NCI-H2196 (cell line): Measurements from ENCODE around the gene EML4.
"Not testable (repeated sequence)": the region's sequence is repeated elsewhere in the genome, so short reads cannot be mapped to it uniquely, and the experiment has no call there.

Source experiments
- DNase-seq: peaks from one replicate; lab custom pipeline; 2025; ENCODE audit not compliant: unreplicated experiment; lab: John Stamatoyannopoulos, UW

EML4 gene

DNA sequence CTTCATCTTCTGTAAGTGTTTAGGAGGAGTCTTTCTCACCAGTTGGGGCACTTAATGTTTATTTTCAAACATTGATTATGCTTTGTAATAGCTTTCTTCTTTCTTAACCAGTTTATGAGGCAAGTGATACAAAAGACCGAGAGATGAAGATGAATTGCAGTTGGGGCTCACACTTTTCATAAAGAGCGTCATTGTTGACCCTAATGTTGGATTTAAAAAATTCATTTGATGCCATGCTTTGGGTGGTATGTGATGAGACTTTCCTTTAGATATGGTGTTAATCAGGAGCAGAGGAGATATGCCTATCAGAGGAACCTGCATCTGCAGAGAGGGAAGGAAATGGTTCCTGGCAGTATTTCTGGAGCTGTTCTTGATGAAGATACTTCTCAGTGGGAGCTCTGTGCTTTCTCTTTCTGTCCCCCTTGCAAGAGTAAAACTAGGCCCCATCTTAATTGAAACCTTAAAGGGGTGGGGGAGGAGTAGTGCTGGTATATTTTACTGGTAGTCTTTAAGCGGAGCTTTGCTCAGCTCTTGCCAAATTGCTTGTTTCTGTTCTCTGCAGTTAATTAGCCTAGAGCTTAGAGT is 2.3 kb downstream of the EML4 start:
- DNase-seq = no peak

DNA sequence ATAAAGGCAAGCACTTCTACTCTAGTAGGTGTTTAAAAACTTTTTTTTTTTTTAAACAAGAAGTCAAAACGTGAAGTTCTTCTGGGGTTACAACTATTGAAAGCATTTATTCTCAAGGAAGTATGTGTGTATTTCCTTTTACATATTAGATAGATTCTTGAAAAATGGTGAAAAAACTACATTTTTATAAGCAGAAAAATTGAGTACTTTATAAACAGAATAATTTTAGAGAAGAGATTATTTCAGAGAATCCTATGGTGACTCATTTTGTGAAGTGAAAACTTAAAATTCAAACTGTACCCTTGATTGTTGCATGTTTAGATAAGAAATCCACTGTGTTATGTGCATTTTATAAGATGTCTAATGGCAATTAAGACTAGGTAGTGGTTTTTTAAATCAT is 2.9 kb downstream of the EML4 start:
- DNase-seq = no peak

DNA sequence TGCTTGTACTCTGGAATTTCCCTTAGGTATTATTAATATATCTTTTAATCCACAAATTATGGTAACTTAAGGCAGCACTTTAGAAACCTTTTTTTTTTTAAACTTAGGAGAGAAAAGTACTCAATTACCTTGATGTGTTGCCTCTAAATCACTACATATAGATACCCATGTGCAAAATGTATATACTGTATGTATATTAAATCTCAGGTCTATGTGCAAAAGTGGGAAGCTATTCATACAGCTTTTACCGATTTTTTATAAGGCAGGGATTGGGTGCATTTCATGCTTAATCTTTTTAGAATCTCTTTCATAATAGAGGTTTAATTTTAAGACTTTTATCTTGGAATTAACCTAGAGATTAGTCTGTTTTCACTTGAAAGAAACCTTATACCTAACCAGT is 3.4 kb downstream of the EML4 start:
- no peak for DNase-seq

DNA sequence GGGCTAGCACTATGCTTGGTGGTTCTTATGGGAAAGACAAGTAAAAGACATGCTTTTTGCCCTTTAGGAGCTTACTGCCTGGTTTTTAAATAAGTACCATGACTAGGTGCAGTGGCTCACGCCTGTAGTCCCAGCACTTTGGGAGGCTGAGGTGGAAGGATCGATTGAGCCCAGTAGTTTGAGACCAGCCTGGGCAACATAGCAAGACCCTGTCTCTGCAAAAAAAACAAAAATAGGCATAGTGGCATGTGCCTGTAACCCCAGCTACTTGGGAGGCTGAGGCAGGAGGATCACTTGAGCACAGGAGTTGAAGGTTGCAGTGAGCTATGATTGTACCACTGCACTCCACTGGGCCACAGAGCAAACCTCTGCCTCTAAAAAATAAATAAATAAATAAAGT is 4.3 kb downstream of the EML4 start:
- not testable (repeated sequence) for DNase-seq

DNA sequence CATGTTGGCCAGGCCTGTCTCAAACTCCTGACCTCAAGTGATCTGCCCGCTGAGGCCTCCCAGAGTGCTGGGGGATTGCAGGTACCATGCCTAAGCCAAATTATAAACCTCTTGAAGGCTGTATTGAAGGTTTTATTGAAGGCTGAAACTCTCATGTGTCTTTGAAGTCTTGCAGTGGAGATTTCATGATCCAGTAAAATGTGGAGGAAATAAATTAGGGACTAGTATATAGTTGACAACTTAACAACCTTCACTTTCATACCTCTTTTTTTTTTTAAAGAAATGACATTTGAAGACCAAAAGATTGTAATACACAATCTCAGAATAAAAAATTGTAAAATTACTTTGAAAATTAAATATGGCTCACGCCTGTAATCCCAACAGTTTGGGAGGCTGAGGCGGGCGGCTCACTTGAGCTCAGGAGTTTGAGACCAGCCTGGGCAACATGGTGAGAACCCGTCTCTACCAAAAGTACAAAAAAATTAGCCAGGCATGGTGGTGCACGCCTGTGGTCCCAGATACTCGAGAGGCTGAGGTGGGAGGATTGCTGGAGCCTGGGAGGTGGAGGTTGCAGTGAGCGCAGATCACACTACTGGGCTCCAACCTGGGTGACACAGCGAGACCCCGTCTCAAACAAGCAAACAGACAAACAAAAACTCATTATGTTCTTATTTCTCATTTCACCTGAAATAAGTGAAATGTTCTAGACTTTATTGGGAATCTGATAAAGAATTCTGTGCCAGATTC is 8.0 kb downstream of the EML4 start:
- no peak for DNase-seq

DNA sequence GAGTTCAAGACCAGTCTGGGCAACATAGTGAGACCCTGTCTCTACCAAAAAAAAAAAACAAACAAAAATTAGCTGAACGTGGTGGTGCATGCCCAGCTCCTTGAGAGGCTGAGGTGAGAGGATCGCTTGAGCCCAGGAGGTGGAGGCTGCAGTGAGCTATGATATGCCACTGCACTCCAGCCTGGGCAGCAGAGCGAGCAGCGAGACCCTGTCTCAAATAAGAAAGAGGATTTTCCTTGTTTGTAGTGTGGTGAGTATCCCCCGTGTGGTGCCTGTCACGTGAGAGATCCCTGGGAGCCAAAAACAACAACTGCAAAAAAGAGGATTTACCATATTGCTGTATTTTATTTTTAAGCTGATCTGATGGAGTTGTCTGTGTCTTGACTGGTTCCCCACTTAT is 9.2 kb downstream of the EML4 start:
- no peak for DNase-seq

DNA sequence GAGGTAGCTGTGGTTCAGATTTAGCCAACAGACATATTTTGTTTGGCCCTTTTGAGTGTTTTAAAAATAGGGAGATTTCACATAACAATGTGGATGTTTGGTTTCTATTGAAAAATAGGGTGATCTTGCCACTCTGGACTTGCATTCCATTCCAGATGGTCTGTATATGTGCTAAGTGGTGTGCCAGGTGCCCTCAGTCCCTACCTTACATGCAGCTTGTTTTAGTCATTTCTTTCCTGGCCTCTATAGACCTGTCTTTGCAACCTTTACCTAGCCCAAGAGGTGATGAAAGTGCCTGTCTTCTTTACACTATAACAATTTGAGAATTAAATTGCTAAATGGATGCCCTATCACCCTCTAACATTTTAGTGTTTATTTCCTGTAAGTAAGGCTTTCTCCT is 11.1 kb downstream of the EML4 start:
- DNase-seq = no peak

DNA sequence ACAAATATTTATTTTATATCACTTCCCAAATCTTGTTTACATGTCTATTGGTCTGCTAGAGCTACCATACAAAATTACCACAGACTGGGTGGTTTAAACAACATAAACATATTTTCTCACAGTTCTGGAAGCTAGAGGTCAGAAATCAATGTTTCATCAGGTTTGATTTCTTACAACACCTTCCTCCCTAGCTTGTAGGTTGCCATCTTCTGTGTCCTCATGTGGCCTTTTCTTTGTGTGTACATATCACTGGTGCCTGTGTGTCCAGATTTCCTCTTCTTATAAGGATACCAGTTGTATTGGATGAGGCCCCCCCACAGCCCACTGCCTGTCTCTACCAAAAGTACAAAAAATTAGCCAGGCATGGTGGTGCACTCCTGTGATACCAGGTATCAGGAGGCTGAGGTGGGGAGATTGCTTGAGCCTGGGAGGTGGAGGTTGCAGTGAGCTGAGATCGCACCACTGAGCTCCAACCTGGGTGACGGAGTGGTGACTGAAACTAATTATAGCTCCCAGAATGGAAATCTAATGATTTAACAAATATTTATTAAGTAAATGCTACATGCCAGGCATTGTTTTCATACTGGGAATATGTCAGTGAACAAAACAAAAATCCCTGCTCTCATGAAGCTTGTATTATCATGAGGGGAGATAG is 13.6 kb downstream of the EML4 start:
- no peak for DNase-seq

DNA sequence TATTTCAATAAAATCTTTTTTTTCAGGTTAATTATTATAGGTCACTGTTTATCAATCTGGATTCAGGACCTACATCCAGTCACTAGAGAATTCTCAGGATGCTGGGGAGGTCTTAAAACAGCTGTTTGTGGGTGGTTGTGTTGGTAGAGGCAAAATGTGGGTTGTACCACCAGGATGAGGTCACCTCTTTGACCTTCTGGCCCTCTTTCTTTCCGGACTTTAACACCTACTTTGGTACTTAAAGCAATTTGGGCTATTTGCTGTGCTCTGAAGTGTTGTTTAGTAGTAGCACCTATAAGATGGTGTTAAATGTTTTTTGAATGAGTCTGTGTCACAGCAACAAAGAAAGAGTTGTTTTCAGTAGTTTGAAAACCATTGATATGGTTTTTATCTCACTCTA is 14.6 kb downstream of the EML4 start:
- no peak for DNase-seq

DNA sequence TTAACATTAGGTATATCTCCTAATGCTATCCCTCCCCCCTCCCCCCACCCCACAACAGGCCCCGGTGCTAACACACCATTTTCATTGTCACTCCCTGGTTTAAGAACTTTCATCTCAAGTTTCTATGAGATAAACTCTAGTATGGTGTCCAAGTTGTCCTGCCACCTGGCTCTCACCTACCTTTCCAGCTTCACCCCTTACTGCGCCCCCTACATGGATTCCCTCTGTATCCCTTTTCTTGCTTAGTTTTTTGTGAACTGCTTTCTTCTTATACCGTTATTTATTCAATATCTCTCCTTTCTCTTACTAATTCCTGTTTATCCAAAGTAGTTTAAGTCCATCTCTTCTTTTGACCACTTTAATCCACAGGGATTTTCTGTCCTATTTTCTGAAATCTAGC is 15.2 kb downstream of the EML4 start:
- no peak for DNase-seq

DNA sequence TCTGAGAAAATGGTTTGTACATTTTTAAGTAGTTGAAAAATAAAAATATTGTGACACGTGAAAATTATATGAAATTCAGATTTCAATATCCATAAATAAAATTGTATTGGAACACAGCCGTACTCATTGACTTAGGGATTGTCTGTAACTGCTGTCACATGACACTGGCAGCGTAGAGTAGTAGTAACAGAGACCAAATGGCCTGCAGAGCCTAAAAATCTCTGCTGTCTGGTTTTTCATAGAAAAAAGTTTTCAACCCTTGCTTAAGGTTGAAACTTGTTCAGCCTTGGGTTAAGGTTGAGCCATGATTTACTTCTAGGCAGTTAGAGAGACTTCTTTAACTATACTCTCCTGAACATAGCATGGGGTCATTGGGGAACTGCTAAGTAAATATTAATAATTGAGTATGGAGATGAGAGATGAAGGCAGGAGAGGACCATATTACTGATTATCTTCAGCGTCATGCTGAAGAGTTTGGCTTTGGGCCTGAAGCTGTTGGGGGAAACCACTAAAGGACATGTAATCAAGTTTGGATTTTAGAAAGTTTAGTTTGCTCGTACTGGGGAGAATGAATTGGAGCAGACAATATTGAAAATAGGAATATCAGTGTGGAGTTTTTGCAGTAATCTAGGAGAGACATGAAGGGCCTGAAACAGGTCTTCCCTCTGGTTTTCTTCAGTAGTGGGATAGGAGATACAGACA is 16.2 kb downstream of the EML4 start:
- DNase-seq = no peak

DNA sequence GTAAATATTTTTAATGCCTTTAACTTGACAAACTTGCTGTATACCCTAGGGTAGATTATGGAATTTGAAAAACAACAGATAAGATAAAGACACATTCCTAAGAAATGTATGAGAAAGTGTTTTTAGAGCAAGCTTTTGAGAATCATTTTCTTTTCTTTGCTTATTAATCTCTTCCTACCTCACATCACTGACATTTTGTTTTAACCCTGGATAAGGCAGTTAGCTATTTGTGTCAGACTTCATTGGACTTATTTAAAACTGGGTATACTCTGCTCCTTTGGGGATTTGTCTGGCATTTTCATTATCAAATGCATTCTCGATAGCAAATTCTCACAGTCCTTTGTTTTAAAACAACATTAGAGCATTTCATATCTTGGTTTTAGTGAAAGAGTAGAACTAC is 17.2 kb downstream of the EML4 start:
- no peak for DNase-seq

DNA sequence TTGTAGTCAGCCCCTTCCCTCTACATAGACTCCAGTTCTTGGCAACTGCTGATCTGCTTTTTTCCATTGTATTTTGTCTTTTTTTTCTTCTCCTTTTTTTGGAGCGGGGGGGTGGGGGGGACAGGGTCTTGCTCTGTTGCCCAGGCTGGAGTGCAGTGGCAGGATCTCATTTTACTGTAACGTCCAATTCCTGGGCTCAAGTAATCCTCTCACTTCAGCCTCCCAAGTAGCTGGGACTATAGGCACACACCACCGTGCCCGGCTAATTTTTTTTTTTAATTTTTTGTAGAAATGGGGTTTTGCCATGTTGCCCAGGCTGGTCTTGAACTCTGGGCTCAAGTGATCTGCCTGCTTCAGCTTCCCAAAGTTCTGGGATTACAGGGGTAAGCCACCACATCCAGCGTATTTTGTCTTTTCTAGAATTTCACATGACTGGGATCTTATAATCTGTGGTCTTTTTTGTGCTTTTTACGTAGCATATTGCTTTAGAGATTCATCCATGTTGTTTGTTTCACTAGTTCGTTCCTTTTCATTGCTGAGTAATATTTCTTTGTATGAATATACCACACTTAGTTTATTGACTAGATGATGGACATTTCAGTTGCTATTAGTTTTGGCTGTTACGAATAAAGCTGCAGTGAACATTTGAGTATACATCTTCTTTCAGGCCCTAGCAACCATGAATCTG is 17.9 kb downstream of the EML4 start:
- DNase-seq = no peak

DNA sequence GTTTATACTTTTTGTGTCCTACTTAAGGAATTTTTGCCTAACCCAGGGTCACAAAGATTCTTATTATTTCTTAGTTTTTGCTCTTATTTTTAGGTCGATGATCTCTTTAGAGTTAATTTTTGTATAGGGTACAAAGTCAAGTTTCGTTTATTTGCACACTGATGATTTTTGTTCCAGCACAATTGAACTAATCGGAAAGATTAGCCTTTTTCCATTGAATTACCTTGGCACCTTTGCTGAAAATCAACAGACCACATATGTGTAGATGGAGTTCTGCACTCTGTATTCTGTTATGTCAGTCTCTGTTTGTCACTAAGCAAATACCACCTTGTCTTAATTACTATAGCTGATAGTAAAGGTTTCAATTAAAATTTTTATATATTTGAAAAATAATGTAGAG is 18.7 kb downstream of the EML4 start:
- DNase-seq = no peak

DNA sequence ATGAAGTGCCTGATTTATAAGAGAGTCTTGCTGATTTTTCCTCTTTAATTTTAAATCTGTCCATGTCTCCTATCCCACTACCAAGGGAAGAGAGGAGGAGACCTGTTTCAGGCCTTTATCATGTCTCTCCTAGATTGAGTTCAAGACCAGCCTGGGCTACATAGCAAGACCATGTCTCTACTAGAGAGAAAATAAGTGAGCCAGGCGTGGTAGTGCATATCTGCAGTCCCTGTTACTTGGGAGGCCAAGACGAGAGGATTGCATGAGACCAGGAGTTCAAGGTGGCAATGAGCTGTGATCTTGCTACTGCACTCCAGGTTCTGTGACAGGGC is 20.0 kb downstream of the EML4 start:
- DNase-seq = no peak

DNA sequence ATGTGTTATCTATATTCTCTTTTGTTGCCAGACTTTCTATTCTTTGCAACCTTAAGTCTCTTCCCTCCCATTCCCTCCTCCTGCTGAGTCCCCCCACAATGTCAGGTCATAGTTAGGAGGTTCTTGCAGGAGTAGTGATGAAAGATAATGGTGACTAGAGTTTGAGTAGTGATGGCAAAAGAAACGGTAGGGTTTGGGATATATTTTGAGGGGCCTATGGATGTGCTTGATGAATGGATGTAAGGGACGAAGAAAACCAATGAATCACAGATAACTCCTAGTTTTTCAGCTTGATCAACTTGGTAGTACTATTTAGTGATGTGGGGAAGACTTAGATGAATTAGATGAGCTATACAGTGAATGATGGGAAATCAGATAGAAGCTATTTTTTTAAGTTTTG is 21.0 kb downstream of the EML4 start:
- DNase-seq = no peak

DNA sequence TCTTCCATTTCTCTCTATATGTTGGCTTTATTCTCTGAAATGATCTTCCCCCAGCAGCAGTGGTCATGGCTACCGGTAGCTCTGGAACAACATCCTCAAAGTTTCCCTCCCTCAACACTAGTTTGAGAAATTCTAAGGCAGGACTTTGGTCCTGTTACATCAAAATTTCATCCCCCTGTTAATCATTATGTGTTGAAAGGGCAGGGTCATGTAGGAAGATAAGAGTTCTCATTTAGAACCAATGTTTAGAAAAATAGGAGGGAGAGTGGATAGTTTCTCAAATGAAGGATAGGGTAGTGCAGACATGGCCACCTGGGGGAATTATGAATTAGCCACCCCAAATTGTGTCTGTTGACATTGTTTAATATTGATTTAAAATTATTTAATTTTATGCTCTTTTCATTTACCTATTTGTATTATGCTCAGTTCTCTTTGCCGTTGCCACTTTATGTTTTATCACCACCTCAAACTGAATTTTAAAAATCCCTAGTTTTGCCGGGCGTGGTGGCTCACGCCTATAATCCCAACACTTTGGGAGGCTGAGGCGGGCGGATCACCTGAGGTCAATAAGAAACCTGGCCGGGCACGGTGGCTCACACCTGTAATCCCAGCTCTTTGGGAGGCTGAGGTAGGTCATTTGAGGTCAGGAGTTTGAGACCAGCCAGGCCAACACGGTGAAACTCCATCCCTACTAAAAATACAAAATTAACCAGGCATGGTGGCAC is 22.3 kb downstream of the EML4 start:
- DNase-seq = no peak

DNA sequence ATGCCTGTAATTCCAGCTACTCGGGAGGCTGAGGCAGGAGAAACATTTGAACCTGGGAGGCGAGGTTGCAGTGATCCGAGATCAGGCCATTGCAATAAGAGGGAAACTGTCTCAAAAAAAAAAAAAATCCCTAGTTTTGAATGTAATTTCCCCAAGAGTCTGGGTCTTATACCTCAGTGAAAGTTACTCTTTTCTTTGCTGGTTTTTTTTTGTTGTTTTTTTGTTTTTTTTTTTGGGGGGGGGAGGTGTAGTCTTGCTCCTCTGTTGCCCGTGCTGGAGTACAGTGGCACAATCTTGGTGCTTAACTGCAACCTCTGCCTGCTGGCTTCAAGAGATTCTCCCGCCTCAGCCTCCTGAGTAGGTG is 22.8 kb downstream of the EML4 start:
- no peak for DNase-seq

DNA sequence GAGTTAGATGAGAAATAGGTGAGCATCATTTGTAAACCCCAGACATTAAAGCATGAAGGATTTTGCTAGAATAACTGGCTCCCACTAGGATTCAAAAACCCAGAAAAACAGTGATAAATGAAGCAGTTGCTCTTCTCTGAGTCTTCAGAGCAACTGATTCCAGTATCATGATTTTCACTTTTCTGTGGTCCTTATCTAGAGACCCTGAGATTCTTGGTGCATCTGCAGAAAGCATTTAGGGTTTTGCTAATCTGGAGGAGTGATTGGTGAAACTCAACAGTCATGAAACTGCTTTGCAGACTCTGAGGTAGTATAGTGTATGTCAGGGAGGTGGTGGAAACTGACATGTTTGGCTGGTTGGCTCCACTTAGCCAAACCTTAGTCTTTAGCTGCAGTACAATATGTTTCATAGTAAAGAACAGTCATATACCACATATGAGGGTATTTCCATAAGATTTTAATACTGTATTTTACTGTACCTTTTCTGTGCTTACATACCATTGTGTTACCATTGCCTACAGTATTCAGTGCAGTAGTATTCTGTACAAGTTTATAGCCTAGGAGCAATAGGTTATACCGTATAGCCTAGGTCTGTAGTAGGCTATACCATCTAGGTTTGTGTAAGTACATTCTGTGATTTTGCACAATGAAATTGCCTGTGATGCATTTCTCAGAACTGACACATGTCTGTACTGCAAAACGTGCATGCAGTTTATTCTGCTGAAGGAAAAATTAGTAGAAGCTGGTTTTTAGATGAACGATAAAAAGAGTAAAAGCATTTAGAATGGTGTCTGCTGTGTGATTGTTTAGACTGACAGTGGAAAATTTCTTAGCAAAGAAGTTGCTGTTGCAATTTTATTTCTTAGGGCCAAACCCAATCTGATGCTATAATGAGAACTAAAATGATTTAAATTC is 23.8 kb downstream of the EML4 start:
- DNase-seq = no peak

DNA sequence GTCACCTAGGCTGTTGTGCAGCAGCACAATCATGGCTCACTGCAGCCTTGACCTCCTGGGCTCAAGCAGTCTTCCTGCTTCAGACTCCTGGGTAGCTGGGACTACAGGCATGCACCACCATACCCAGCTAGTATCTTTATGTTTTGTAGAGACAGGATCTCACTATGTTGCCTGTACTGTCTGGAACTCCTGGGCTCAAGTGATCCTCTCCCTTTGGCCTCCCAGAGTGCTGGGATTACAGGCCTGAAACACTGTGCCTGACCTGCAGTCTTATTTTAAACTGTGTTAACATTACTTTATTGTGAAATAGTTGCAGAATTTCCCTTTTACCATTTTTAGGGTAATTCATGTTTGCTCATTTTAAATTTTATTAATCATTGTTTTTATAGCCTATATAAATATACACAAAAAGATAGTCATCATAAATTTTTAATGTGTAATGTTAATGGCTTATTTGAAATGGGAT is 24.6 kb downstream of the EML4 start:
- DNase-seq = no peak
